ENCODE data around the gene IL1RAPL1.

The IL1RAPL1 gene

GRCh38 chrX:28595346-28595745 is 8.1 kb downstream of the IL1RAPL1 start:
- TF ChIP-seq CTCF (IDR thresholded peaks at IDR 0.05) = no peak

GRCh38 chrX:28599957-28600356 is 12.7 kb downstream of the IL1RAPL1 start:
- no peak for TF ChIP-seq CTCF (IDR thresholded peaks at IDR 0.05)

- TF ChIP-seq CTCF (IDR thresholded peaks at IDR 0.05) = no peak
Observed at GRCh38 chrX:28609003-28609402, 21.8 kb downstream of the IL1RAPL1 start.

- TF ChIP-seq CTCF (IDR thresholded peaks at IDR 0.05) = no peak
Observed at GRCh38 chrX:28609917-28610613, 22.8 kb downstream of the IL1RAPL1 start.

- no peak for TF ChIP-seq CTCF (IDR thresholded peaks at IDR 0.05)
Observed at GRCh38 chrX:28610746-28611145, 23.5 kb downstream of the IL1RAPL1 start.

GRCh38 chrX:28613558-28613957 is 26.3 kb downstream of the IL1RAPL1 start:
- TF ChIP-seq CTCF (IDR thresholded peaks at IDR 0.05) = no peak

GRCh38 chrX:28625223-28625622 is 38.0 kb downstream of the IL1RAPL1 start:
- TF ChIP-seq CTCF (IDR thresholded peaks at IDR 0.05) = no peak

GRCh38 chrX:28626515-28626914 is 39.3 kb downstream of the IL1RAPL1 start:
- no peak for TF ChIP-seq CTCF (IDR thresholded peaks at IDR 0.05)

Measured in LNCAP (cell line).